Activated T-helper 1 cell treated with anti-CD3 and anti-CD28 coated beads, Interleukin-2, amount 50 U/mL, for 16 hours (primary cell): ENCODE data around the gene FXN.
A peak's percentile ranks its signal among the peaks of the same experiment; 100 is the strongest.
"Not testable (repeated sequence)": the region's sequence is repeated elsewhere in the genome, so short reads cannot be mapped to it uniquely, and the experiment has no call there.

Experiments
- DNase-seq, 2 donors: peaks; one replicate each; pipeline ENCODE4 v3.0.0-alpha.2; 2020; ENCODE audit warnings: low read depth in 1 of 2, low spot score in 1 of 2

FXN gene

DNA sequence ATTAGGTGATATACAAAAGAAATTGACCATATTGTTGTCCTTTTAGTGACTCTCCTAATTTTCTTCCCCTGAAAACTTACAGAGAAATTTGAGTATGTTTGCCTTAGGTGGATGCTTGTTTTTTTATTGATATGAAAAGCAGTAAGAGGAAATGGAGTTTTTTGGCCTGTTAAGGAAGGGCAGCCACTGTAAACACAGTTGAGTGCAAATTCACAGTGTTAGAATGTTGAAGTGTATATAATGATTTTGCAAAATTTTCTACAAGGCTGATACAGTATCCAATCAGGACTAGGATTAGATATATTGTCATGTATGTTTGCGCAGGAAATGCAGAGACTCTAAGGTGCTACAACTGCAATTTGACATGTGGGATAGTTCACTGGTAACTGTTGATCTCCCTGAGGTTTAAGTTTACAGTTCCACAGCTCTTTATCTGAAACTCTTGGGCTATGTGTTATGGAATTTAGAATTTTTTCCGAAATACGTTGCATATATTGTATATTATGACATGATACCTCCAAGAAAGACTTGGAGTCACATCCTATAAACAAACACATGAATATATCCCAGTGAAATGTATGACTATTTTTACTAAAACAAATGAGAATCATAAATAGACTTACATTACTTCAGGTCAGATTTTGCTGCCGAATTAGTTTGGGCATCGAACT is 62.5 kb downstream of the FXN start:
- no peak for DNase-seq

DNA sequence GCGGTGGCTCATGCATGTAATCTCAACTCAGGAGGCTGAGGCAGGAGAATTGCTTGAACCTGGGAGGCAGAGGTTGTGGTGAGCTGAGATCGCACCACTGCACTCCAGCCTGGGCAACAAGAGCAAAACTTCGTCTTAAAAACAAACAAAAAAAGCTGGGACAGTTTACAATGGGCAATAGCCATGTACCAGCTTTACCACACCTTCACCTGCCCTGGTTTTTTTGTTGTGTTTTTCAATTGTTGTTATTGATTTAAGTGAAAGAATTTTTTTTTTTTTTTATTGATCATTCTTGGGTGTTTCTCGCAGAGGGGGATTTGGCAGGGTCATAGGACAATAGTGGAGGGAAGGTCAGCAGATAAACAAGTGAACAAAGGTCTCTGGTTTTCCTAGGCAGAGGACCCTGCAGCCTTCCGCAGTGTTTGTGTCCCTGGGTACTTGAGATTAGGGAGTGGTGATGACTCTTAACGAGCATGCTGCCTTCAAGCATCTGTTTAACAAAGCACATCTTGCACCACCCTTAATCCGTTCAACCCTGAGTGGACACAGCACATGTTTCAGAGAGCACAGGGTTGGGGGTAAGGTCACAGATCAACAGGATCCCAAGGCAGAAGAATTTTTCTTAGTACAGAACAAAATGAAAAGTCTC is 67.9 kb downstream of the FXN start:
- DNase-seq: not testable (repeated sequence)

DNA sequence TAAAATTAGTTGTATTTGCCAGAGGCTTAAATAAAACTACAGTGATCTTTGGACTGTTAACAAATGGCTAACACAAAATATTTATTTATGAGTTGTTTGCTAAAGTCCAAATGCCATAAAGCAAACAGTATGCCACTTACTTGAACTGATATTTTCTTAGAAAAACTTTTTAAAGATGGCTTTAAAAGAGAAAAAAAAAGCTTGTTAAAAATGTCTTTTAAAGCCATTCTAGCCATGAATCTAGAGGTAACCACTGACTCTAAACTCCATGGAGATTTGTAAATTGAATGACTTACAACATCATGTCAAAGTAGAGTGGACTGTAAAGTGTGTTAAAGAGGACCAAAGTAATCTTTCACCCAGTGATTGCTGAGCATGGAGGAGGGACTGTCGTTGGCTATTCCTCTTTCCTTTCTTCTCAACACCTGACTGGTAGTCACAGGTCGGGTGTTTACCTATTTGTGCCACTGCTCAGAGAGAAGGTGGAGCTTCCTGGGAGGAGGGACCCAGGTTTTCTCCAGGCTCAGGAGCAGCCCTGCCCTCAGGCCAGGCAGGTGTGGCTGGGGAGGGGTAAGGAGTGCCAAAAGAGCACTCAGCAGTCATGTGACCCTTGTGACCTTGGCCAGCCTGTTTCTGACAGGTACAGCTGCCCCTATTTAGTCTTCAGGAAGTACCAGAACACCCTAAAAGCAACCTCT is 69.4 kb downstream of the FXN start:
- no peak for DNase-seq

DNA sequence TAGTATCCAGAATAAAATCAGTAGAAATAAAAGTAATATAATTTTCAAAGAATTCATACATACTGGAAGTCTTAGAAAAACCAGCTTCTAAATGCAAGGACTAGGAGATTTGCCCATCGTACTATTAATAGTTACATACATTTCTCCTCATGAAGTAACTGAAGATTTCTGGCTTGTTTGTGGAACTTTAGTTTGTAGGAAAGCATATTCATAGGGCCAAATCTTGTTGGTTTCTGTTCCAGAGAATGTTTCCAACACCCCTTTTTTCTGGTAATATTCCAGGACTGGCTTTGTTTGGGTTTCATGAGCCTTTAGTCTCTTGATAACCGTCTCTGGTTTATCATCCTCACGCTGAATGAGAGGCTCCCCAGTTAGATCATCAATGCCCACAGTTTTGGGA is 72.2 kb downstream of the FXN start:
- no peak for DNase-seq

DNA sequence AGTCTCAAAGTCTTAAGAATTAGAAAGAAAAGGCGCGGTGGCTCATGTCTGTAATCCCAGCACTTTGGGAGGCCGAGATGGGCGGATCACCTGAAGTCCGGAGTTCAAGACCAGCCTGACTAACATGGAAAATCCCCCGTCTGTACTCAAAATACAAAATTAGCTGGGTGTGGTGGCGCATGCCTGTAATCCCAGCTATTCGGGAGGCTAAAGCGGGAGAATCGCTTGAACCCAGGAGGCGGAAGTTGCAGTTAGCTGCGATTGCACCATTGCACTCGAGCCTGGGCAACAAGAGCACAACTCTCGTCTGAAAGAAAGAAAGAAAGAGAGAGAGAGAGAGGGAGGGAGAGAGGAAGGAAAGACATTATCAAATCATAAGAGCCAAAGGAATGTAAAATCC is 73.2 kb downstream of the FXN start:
- DNase-seq: not testable (repeated sequence)

DNA sequence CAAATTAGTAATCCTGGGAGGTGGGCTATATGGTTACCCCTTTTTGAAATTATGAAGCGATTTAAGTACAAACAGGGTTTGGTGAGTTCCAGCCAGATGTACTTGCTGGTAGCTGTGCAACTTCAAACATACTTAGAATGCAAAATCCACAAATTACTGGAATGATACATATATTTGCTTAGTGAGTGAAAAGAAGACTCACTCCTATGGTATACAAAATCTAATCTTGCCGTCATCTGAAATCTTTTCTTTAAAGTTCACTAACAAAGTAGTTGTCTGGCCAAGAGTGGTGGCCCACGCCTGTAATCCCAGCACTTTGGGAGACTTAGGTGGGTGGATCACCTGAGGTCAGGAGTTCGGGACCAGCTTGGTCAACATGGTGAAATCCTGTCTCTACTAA is 73.6 kb downstream of the FXN start:
- no peak for DNase-seq

DNA sequence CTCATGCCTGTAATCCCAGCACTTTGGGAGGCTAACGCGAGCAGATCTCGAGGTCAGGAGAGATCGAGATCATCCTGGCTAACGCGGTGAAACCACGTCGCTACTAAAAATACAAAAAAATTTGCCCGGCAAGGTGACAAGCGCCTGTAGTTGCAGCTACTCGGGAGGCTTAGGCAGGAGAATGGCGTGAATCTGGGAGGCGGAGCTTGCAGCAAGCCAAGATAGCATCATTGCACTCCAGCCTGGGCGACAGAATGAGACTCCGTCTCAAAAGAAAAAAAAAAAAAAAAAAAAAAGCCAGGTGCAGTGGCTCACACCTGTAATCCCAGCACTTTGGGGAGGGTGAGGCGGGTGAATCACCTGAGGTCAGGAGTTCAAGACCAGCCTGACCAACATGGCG is 77.1 kb downstream of the FXN start:
- not testable (repeated sequence) for DNase-seq

DNA sequence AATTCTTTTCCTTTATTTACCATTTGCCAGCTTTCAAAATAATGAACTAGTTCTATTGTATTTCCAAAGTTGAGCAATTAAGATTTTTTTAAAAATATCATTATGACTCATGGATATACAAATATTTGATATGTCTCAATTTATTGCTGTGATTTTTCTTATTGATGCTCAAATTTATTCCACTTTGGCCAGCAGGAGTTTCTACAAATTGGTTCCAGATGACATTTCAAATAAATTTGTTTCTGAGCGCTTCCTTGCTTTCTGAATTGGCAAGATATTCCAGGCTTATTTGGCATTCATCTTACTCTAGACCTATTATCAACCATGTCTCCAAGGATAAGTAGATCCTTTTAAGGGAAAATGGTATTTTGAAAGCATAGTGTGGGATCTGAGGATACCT is 80.1 kb downstream of the FXN start:
- no peak for DNase-seq

DNA sequence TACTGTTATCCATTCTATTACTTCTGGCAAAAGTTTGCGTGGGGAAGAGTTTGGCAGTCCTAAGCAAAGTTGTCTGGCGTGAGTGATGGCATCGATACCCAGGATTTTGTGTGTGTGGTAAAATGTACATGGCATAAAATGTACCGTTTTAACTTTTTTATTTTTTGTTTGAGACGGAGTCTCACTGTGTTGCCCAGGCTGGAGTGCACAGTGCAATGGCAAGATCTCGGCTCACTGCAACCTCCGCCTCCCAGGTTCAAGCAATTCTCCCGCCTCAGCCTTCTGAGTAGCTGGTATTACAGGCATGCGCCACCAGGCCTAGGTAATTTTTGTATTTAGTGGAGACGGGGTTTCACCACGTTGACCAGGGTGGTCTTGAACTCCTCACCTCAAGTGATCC is 83.1 kb downstream of the FXN start:
- DNase-seq: no peak

DNA sequence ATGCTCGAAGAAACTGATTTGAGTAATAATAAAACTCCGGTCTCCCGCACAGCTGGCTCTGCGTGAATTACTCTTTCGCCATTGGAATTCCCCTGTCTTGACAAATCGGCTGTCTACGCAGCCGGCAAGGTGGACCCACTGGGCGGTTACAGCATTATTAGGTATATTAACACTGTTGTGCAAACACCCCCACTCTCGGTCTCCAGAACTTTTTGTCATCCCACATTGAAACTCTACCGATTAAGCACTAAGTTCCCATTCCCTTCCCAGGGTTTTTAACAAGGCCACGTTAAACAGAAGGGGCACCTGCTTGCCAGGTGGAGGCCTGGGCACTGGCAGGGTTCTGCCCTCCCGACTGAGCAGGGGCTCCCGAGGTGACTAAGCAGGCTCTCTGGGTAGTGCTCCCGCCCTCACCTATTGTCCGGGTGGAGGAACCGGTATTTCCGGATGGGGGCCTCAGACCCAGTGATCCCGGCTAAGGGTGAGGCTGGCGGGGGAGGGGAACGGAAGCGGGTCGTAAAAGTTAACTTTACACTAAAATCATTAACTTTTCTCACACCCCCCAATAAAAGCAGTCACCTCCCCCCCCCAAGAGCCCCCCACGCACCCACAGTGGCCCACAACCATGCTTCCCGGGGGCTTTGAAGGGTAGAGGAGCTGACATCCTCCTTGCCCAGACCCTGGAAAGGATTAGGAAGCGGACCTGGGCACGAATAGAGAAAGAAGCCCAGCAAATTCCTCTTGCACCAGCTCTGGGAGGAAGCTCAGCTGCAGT is 85.0 kb downstream of the FXN start:
- DNase-seq: no peak

DNA sequence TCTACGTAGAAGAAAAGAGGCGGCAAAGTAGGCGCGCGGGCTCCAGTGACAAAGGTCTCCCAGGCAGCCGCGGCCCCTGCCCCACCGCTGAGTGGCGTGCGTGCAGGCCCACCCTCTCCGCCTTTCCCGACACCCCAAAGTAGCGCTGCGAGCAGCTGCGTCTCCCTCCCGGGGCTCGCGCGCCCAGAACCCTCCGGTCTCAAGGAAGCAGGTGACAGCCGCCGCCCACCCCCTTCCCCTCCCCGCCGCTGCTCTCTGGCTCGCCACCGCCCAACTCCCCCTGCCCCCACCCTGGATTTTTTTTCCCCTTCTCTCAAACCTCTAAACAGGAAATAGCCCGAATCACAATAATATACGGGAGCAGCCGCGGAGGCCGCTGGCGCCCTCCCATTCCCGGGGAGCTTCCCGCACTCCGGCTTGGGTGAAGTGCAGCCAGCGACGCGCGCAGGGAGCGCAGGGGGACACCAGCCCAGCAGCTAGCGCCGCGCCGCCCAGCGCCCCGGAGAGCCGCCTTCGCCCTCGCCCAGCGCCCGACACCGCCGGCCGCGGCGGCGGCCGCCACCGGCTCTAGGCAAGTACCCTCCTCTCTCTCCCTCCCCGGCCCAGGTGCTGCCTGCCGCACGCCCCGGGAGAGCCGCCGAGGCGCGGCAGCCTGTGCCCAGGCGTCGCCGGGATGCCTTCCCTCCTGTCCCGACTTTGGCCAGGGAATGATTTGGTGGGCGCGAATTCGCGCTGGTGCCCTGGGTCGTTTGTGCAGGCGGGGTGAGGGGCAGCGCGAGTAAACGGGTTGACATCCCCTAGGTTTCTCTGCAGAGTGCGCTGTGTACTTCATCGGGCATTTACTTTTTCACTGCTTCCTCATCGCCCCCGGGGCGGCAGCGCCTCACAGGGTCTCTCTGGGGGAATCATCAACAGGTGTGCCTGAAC is 85.9 kb downstream of the FXN start:
- DNase-seq: peak in 1 of 2 donors; percentile 14

DNA sequence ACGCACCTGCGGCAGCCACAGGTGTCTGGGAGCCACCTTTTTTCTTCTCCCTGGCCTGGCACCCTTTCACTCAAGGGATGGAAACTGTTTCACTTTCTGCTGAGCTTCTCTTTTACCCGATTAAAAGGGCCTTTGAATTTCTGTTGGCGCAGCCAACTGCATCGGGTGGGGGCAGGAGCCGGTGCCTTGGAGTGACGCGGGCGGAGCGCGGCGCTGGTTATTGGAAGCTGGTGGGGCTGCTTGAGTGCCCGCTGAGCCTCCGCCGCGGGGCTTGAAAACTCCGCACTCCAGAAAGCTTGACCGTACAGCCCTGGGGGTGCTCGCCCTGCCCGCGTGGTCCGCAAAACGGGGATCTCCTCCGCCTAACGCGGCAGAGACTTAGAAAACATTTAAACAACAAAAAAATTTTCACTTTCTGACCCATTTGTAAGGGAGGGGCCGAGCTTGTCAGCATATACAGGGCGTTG is 86.6 kb downstream of the FXN start:
- DNase-seq: peak; percentile 9 to 17

DNA sequence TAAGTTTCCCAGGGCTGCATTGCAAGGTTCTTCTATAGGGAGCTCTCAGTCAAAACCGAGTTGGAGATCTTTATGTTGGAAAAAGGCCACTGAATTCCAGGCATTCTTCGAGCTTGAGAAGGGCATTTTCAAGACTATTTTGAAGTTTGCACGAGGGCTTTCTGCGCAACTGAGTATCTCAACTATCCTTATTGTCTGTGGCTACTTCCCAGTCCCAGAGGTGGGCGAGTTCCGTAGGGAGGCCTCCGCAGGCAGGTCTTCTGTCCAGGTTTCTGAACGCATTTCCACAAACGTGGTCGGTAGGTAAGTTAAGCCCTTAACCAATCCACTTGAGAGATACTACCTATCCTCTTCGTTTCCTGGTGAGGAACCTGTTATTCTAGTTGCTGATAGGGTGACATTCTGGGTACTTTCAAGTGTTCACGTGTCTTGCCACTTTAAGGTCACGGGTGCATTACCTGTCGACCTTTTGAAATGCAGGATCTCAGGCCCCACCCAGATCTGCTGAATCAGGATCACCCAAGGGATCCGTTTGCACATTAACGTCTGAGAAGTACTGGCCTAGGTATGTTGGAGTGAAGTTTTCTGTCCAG is 87.1 kb downstream of the FXN start:
- DNase-seq: no peak

DNA sequence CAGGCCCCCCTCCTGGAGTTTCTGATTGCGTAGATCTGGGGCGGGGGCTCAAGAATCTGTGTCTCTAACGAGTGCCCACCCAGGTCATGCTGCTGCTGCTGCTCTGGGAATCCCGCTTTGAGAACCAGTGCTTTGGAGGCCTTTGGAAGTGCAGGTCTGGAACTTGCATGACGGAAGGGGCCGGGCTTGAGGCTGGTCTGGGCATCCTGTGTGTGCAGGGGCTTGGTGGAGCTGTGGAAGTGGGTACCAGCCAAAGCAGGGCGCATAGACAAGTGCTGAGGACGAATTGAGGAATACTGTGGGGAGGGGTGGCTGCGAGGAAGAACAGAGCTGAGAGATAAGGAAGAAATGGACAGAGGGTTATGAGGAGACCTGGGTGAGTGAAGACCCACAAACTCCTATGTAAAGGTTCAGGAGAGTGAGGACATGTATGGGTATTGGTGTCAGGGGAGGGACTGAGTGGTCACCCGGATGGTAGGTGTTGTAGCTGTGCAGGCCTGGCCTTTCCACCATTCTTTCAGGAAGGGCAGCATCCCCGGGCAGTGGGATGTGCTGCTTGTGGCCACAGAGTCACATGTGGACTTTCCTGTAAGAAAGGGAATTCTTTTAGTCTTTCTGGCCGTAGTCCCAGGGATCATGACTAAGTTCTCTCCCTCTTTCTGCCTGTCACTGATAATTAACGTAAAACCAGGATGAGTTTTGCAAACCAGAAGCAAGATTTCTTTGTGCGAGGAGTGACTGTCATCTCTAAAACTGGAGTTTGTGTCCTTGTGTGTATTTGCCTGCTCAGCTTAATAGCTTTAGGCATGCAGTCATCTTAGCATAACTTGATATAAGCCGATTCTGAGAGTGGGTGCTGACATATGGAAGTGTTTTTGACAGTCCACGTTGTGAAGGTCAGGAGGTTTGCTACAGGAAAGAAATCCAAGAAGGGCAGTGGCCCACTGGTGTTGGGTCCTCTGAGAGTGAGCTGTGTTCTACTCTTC is 95.2 kb downstream of the FXN start:
- DNase-seq: no peak

DNA sequence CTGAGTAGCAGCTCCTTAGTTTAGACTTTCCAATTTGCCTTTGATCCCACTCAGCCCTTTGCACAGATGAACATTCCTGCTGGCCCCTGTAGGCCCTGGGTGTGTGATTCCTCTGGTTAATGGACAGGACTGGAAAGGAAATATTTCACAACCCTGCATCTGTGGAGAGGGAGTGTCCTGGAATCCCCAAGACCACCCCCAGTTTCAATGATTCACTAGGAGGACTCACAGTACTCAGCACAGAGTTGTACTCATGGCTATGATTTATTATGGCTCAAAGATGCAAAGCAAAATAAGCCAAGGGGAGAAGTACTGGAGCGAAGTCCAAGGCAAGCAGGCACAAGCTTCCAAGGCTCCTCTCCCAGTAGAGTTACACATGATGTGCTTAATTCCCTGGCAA is 96.1 kb downstream of the FXN start:
- no peak for DNase-seq

DNA sequence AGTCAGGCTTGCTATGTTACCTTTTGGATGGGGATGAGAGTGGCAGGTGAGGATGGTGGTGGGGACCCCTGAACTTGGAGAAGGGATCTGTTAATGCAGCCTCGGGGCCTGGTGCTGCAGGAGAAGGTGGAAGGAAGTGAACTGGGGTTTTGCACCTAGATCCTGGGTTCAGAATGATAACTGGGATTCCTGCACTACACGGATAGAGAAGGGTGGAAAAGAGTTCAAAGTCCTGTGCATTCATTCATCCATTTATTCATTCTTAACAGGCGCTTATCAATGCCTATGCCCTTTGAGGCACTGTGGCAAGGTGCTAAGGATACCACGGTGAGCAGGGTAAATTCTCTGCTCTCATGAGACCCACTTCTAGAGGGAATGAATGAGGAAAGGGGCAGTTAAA is 96.8 kb downstream of the FXN start:
- DNase-seq: no peak

DNA sequence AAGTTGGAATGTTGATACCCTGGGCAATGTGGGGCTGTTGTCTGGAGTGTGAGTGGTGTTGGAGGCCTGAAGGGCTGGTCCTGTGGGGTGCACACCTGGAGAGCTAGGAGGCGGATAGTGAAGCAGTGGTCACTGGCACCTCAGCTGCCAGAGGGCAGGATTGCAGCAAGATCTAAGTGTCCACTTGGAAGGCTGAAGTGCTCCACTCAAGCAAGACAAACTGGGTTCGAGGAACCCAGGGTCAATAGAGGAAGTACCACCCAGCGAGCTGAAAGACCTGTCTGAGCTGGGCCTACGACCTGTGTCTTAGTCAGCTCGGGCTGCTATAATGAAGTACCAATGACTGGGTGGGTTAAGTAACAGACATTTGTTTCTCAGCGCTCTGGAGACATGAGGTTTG is 98.9 kb downstream of the FXN start:
- no peak for DNase-seq

DNA sequence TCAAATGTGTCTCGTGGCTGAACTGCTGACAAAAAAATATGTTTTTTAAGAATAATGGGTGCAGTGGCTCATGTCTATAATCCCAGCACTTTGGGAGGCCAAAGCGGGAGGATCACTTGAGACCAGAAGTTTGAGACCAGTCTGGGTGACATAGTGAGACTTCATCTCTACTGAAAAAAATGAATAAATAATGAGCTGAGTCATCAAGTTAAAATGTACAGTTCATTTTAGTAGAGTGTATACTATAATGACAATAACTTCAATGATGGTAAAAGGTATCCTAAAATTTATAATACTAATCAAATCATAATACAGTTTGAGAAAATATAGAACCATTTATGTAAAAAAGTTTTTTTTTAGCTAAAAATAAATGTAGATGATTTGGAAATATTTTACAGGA is 100.6 kb downstream of the FXN start:
- DNase-seq: no peak

DNA sequence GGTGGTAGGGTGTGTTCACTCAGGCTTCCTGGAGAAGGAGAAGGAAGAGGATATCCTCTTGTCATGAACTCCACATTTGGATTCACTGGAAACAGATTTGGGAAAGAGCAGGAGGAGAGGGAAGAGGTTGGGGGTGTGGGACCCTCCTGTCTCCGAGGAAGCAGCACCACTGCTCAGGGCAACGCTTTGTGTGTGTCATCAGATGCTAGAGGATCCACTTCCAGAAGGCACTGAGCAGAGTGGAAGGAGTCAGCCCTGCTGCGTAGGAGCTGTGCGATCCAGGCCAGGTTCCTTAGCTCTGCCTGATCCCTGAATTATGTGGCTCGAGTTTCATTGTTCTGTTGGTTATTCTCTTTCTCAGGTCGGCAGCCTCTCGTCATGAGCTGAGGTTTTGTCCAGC is 101.2 kb downstream of the FXN start:
- DNase-seq: no peak
